HG02870 (cell line): ENCODE data around the gene SPACDR.
"Not testable (repeated sequence)": the region's sequence is repeated elsewhere in the genome, so short reads cannot be mapped to it uniquely, and the experiment has no call there.

Experiments used
- ATAC-seq: cut with Tn5 transposase; IDR thresholded peaks from one replicate; pipeline ENCODE4 v1.9.1; 2021; ENCODE audit warnings: mild to moderate bottlenecking, moderate library complexity; ENCODE audit not compliant: unreplicated experiment

SPACDR gene

GRCh38 chr7:100466653-100467605 lies 2.9 kb upstream of the SPACDR start:
- ATAC-seq = no peak

GRCh38 chr7:100465702-100466311 lies 1.7 kb upstream of the SPACDR start:
- no peak for ATAC-seq

- no peak for ATAC-seq
Measured at GRCh38 chr7:100465299-100465698, 1.2 kb upstream of the SPACDR start.

GRCh38 chr7:100464791-100465190 lies 731 bp upstream of the SPACDR start:
- no peak for ATAC-seq

- no peak for ATAC-seq
Measured at GRCh38 chr7:100457033-100457432, 7.0 kb downstream of the SPACDR start.

GRCh38 chr7:100456562-100456961 lies 7.5 kb downstream of the SPACDR start:
- no peak for ATAC-seq

- ATAC-seq = no peak
Measured at GRCh38 chr7:100455206-100455605, 8.9 kb downstream of the SPACDR start.

- not testable (repeated sequence) for ATAC-seq
Measured at GRCh38 chr7:100453854-100454253, 10.2 kb downstream of the SPACDR start.

- ATAC-seq = no peak
Measured at GRCh38 chr7:100452513-100452912, 11.5 kb downstream of the SPACDR start.

GRCh38 chr7:100449190-100449795 lies 14.8 kb downstream of the SPACDR start:
- ATAC-seq = no peak

GRCh38 chr7:100447363-100447762 lies 16.7 kb downstream of the SPACDR start:
- ATAC-seq = not testable (repeated sequence)

GRCh38 chr7:100446040-100446439 lies 18.0 kb downstream of the SPACDR start:
- ATAC-seq = no peak

GRCh38 chr7:100444311-100445278 lies 19.5 kb downstream of the SPACDR start:
- ATAC-seq = no peak

GRCh38 chr7:100443096-100443840 lies 20.8 kb downstream of the SPACDR start:
- ATAC-seq = no peak

GRCh38 chr7:100441641-100442535 lies 22.2 kb downstream of the SPACDR start:
- no peak for ATAC-seq

GRCh38 chr7:100439244-100439643 lies 24.8 kb downstream of the SPACDR start:
- ATAC-seq = not testable (repeated sequence)

GRCh38 chr7:100438731-100439130 lies 25.3 kb downstream of the SPACDR start:
- ATAC-seq = not testable (repeated sequence)

- ATAC-seq = no peak
Measured at GRCh38 chr7:100438172-100438571, 25.9 kb downstream of the SPACDR start.
